ENCODE results near the gene THAP4. TPM values are rescaled to one million over a fixed set of nuclear protein-coding genes. Genes with fewer than 3 reads are reported as not detected.

THAP4 gene
- total RNA-seq, 1 donor from 2014 or later: 40.9 TPM

GRCh38 chr2:241673797-241674725 lies 37.1 kb upstream of the THAP4 start:
- peaks cover 9% of the 10 kb centered on the region for H3K36me3 Mint-ChIP-seq (ENCODE audit: low read depth)

GRCh38 chr2:241673189-241673663 lies 36.3 kb upstream of the THAP4 start:
- no peak for TF ChIP-seq CTCF (IDR thresholded peaks at IDR 0.05)
- Mint-ChIP-seq H3K4me3 (ENCODE audit: unreplicated experiment) (no peak overlapping the region), H3K4me1 (ENCODE audit: low read depth) (no peaks in the 10 kb centered on the region), H3K27me3 (ENCODE audit: low read depth) (no peaks in the 10 kb centered on the region), H3K9me3 (ENCODE audit: low read depth) (no peaks in the 10 kb centered on the region), H3K27ac (ENCODE audit: unreplicated experiment) (no peak overlapping the region), H3K36me3 (ENCODE audit: low read depth) (peaks cover 11% of the 10 kb centered on the region)
- DNase-seq (ENCODE audit: low spot score): no peak

More at GRCh38 chr2:241673797-241674725, 37.1 kb upstream of the THAP4 start:
- Mint-ChIP-seq H3K4me3 (ENCODE audit: unreplicated experiment) (no peak overlapping the region), H3K27me3 (ENCODE audit: low read depth) (no peaks in the 10 kb centered on the region), H3K4me1 (ENCODE audit: low read depth) (no peaks in the 10 kb centered on the region), H3K27ac (ENCODE audit: unreplicated experiment) (peak overlapping the region; percentile 41), H3K9me3 (ENCODE audit: low read depth) (no peaks in the 10 kb centered on the region)
- no peak for DNase-seq (ENCODE audit: low spot score)
- no peak for TF ChIP-seq CTCF (IDR thresholded peaks at IDR 0.05)

GRCh38 chr2:241672243-241673188 lies 35.6 kb upstream of the THAP4 start:
- DNase-seq (ENCODE audit: low spot score): no peak
- H3K36me3 Mint-ChIP-seq (ENCODE audit: low read depth): peaks cover 10% of the 10 kb centered on the region
- H3K9me3 Mint-ChIP-seq (ENCODE audit: low read depth): no peaks in the 10 kb centered on the region
- no peaks in the 10 kb centered on the region for H3K27me3 Mint-ChIP-seq (ENCODE audit: low read depth)
- no peaks in the 10 kb centered on the region for H3K4me1 Mint-ChIP-seq (ENCODE audit: low read depth)
- no peak overlapping the region for H3K27ac Mint-ChIP-seq (ENCODE audit: unreplicated experiment)
- no peak for TF ChIP-seq CTCF (IDR thresholded peaks at IDR 0.05)
- no peak overlapping the region for H3K4me3 Mint-ChIP-seq (ENCODE audit: unreplicated experiment)

GRCh38 chr2:241671457-241672240 lies 34.7 kb upstream of the THAP4 start:
- H3K4me1 Mint-ChIP-seq (ENCODE audit: low read depth): no peaks in the 10 kb centered on the region
- no peak overlapping the region for H3K27ac Mint-ChIP-seq (ENCODE audit: unreplicated experiment)

More at GRCh38 chr2:241671457-241672240, 34.7 kb upstream of the THAP4 start:
- H3K4me3 Mint-ChIP-seq (ENCODE audit: unreplicated experiment): no peak overlapping the region
- DNase-seq (ENCODE audit: low spot score): no peak
- no peaks in the 10 kb centered on the region for H3K9me3 Mint-ChIP-seq (ENCODE audit: low read depth)
- H3K27me3 Mint-ChIP-seq (ENCODE audit: low read depth): no peaks in the 10 kb centered on the region
- TF ChIP-seq CTCF (IDR thresholded peaks at IDR 0.05): no peak
- peaks cover 10% of the 10 kb centered on the region for H3K36me3 Mint-ChIP-seq (ENCODE audit: low read depth)
